Chondrocyte (in vitro differentiated cells): ENCODE data around the gene LPIN3. TPM values are rescaled to one million over a fixed set of nuclear protein-coding genes. Genes with fewer than 3 reads are reported as not detected.

Source experiments
- DNase-seq: peaks from one replicate; pipeline ENCODE4 v3.0.0; 2021; ENCODE audit warnings: mixed read lengths, low spot score
- H3K27ac Mint-ChIP-seq: one replicate; pipeline ENCODE4 v1.8.0; 2021; ENCODE audit warnings: mild to moderate bottlenecking, moderate library complexity, mixed read lengths; ENCODE audit not compliant: unreplicated experiment
- H3K27me3 Mint-ChIP-seq: 2 replicates; pipeline ENCODE4 v1.8.0; 2021; ENCODE audit warnings: low read depth, mixed read lengths
- H3K36me3 Mint-ChIP-seq: 2 replicates; pipeline ENCODE4 v1.8.0; 2021; ENCODE audit warnings: low read depth, mixed read lengths
- H3K4me1 Mint-ChIP-seq: 2 replicates; pipeline ENCODE4 v1.8.0; 2021; ENCODE audit warnings: low read depth, mild to moderate bottlenecking, mixed read lengths
- H3K4me3 Mint-ChIP-seq: one replicate; pipeline ENCODE4 v1.8.0; 2021; ENCODE audit warnings: mild to moderate bottlenecking, moderate library complexity, mixed read lengths; ENCODE audit not compliant: unreplicated experiment
- H3K9me3 Mint-ChIP-seq: 2 replicates; pipeline ENCODE4 v1.8.0; 2021; ENCODE audit warnings: low read depth, mixed read lengths
- total RNA-seq: library from RNA; stranded (reverse); gene quantifications from 3 replicates; pipeline ENCODE4 v1.2.1, GENCODE V29; 2021
- TF ChIP-seq, protein P1 (sequence below): fragments of 200-600 bp; sonication (generic); IDR thresholded peaks from 2 replicates; pipeline ENCODE4 v1.5.0; 2021; ENCODE audit warnings: antibody characterized with exemption, mild to moderate bottlenecking, moderate library complexity

Gene LPIN3
- total RNA-seq, 1 donor from 2014 or later, result 3.3 TPM

- DNase-seq, result no peak
- Mint-ChIP-seq H3K36me3 (no peaks in the 10 kb centered on the region), H3K27me3 (no peaks in the 10 kb centered on the region), H3K27ac (peak overlapping the region; percentile 58), H3K9me3 (no peaks in the 10 kb centered on the region), H3K4me3 (no peak overlapping the region), H3K4me1 (peaks cover 9% of the 10 kb centered on the region)
- TF ChIP-seq, protein P1, sequence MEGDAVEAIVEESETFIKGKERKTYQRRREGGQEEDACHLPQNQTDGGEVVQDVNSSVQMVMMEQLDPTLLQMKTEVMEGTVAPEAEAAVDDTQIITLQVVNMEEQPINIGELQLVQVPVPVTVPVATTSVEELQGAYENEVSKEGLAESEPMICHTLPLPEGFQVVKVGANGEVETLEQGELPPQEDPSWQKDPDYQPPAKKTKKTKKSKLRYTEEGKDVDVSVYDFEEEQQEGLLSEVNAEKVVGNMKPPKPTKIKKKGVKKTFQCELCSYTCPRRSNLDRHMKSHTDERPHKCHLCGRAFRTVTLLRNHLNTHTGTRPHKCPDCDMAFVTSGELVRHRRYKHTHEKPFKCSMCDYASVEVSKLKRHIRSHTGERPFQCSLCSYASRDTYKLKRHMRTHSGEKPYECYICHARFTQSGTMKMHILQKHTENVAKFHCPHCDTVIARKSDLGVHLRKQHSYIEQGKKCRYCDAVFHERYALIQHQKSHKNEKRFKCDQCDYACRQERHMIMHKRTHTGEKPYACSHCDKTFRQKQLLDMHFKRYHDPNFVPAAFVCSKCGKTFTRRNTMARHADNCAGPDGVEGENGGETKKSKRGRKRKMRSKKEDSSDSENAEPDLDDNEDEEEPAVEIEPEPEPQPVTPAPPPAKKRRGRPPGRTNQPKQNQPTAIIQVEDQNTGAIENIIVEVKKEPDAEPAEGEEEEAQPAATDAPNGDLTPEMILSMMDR, result no peak
These were observed 39.7 kb upstream of the LPIN3 start for GRCh38 chr20:41300886-41301285.

DNA sequence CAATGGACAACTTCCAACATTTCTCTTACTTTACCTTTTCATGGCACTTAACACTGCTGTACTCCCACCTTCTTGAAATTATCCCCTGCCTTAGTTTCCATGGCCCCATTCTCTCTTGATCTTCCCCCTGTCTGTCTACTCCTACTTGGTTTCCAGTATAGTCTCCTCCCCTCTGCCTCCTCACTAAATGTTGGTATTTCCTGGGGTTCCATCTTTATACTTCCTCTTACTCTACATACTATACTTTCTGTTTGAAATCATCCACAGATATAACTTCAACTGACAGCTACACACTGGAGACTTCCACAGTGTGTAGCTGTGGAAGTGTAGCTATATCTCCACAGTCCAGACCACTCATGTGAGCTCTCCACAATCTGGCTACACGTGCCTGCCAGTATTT, 36.6 kb upstream of the LPIN3 start:
- TF ChIP-seq, protein P1, result no peak
- Mint-ChIP-seq H3K4me3 (no peak overlapping the region), H3K27ac (no peak overlapping the region), H3K4me1 (peaks cover 14% of the 10 kb centered on the region), H3K27me3 (no peaks in the 10 kb centered on the region), H3K36me3 (no peaks in the 10 kb centered on the region), H3K9me3 (no peaks in the 10 kb centered on the region)
- no peak for DNase-seq

GRCh38 chr20:41304424-41305079, 36.1 kb upstream of the LPIN3 start:
- Mint-ChIP-seq H3K27me3 (no peaks in the 10 kb centered on the region), H3K36me3 (no peaks in the 10 kb centered on the region), H3K9me3 (no peaks in the 10 kb centered on the region), H3K4me1 (peaks cover 18% of the 10 kb centered on the region), H3K27ac (no peak overlapping the region), H3K4me3 (no peak overlapping the region)
- TF ChIP-seq, protein P1, result no peak
- no peak for DNase-seq

- Mint-ChIP-seq H3K9me3 (no peaks in the 10 kb centered on the region), H3K4me1 (peaks cover 28% of the 10 kb centered on the region), H3K36me3 (no peaks in the 10 kb centered on the region), H3K27ac (no peak overlapping the region), H3K4me3 (no peak overlapping the region), H3K27me3 (no peaks in the 10 kb centered on the region)
- TF ChIP-seq, protein P1, result no peak
- DNase-seq, result no peak
These were observed 34.4 kb upstream of the LPIN3 start for GRCh38 chr20:41306061-41306727.

DNA sequence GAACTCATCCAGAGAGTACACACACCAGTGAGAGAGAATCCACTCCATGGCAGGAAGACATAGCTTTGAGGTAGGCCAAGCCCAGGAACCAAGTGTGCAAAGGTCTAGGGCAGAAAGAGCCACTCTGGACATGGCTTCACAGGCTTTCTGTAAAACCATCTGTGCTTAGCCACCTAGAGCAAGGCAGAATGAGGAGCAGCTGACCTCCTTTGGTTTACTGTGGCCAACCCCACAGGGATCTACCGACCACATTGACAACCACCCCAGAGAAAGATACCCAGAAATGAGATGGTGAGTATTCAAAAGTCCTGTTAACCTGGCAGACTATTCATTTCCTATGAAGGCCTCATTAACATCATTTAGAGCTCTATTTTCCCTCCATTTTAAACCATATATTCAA, 33.6 kb upstream of the LPIN3 start:
- Mint-ChIP-seq H3K4me1 (peaks cover 35% of the 10 kb centered on the region), H3K4me3 (no peak overlapping the region), H3K36me3 (no peaks in the 10 kb centered on the region), H3K27me3 (no peaks in the 10 kb centered on the region), H3K27ac (no peak overlapping the region), H3K9me3 (no peaks in the 10 kb centered on the region)
- TF ChIP-seq, protein P1, result no peak
- DNase-seq, result no peak
